Measurements from ENCODE around the gene C1orf21. TPM values are rescaled to one million over a fixed set of nuclear protein-coding genes. Genes with fewer than 3 reads are reported as not detected.

C1orf21 gene
- total RNA-seq, 1 donor from 2014 or later, result 3.4 TPM

GRCh38 chr1:184553845-184554244 is 167.0 kb downstream of the C1orf21 start:
- intact Hi-C loops (cut with micrococcal nuclease), result no loop called here
- Mint-ChIP-seq H3K27me3 (ENCODE audit: low read depth) (peaks cover 15% of the 10 kb centered on the region), H3K4me1 (ENCODE audit: low read depth) (no peaks in the 10 kb centered on the region), H3K9me3 (no peaks in the 10 kb centered on the region), H3K27ac (no peak overlapping the region), H3K4me3 (ENCODE audit: low read depth) (no peak overlapping the region), H3K36me3 (ENCODE audit: low read depth) (no peaks in the 10 kb centered on the region)
- DNase-seq (ENCODE audit: low spot score), result no peak

- H3K36me3 Mint-ChIP-seq (ENCODE audit: low read depth), result no peaks in the 10 kb centered on the region
- H3K27ac Mint-ChIP-seq, result no peak overlapping the region
- intact Hi-C loops (cut with micrococcal nuclease), result no loop called here
- no peaks in the 10 kb centered on the region for H3K4me1 Mint-ChIP-seq (ENCODE audit: low read depth)
- DNase-seq (ENCODE audit: low spot score), result no peak
- peaks cover 13% of the 10 kb centered on the region for H3K27me3 Mint-ChIP-seq (ENCODE audit: low read depth)
- H3K4me3 Mint-ChIP-seq (ENCODE audit: low read depth), result no peak overlapping the region
- no peaks in the 10 kb centered on the region for H3K9me3 Mint-ChIP-seq
These were observed 169.1 kb downstream of the C1orf21 start for GRCh38 chr1:184555665-184556641.

- Mint-ChIP-seq H3K4me1 (ENCODE audit: low read depth) (no peaks in the 10 kb centered on the region), H3K27me3 (ENCODE audit: low read depth) (peaks cover 7% of the 10 kb centered on the region), H3K9me3 (no peaks in the 10 kb centered on the region), H3K36me3 (ENCODE audit: low read depth) (no peaks in the 10 kb centered on the region), H3K4me3 (ENCODE audit: low read depth) (no peak overlapping the region), H3K27ac (no peak overlapping the region)
- intact Hi-C loops (cut with micrococcal nuclease), result no loop called here
- no peak for DNase-seq (ENCODE audit: low spot score)
These were observed 169.8 kb downstream of the C1orf21 start for GRCh38 chr1:184556665-184557064.

GRCh38 chr1:184557423-184558347 is 170.9 kb downstream of the C1orf21 start:
- Mint-ChIP-seq H3K4me3 (ENCODE audit: low read depth) (no peak overlapping the region), H3K27me3 (ENCODE audit: low read depth) (peaks cover 10% of the 10 kb centered on the region), H3K27ac (no peak overlapping the region), H3K36me3 (ENCODE audit: low read depth) (no peaks in the 10 kb centered on the region), H3K4me1 (ENCODE audit: low read depth) (no peaks in the 10 kb centered on the region), H3K9me3 (no peaks in the 10 kb centered on the region)
- no peak for DNase-seq (ENCODE audit: low spot score)
- intact Hi-C loops (cut with micrococcal nuclease), result no loop called here

- intact Hi-C loops (cut with micrococcal nuclease), result no loop called here
- no peaks in the 10 kb centered on the region for H3K4me1 Mint-ChIP-seq (ENCODE audit: low read depth)
- H3K4me3 Mint-ChIP-seq (ENCODE audit: low read depth), result no peak overlapping the region
- no peak for DNase-seq (ENCODE audit: low spot score)
- peaks cover 9% of the 10 kb centered on the region for H3K27me3 Mint-ChIP-seq (ENCODE audit: low read depth)
- H3K36me3 Mint-ChIP-seq (ENCODE audit: low read depth), result no peaks in the 10 kb centered on the region
- H3K9me3 Mint-ChIP-seq, result no peaks in the 10 kb centered on the region
- H3K27ac Mint-ChIP-seq, result no peak overlapping the region
These were observed 171.9 kb downstream of the C1orf21 start for GRCh38 chr1:184558691-184559090.

- Mint-ChIP-seq H3K36me3 (ENCODE audit: low read depth) (no peaks in the 10 kb centered on the region), H3K27ac (no peak overlapping the region), H3K4me1 (ENCODE audit: low read depth) (no peaks in the 10 kb centered on the region), H3K4me3 (ENCODE audit: low read depth) (no peak overlapping the region), H3K27me3 (ENCODE audit: low read depth) (peaks cover 9% of the 10 kb centered on the region), H3K9me3 (no peaks in the 10 kb centered on the region)
- intact Hi-C loops (cut with micrococcal nuclease), result no loop called here
- DNase-seq (ENCODE audit: low spot score), result no peak
These were observed 172.4 kb downstream of the C1orf21 start for GRCh38 chr1:184559117-184559713.

GRCh38 chr1:184562806-184563205 is 176.0 kb downstream of the C1orf21 start:
- Mint-ChIP-seq H3K9me3 (no peaks in the 10 kb centered on the region), H3K27ac (no peak overlapping the region), H3K4me3 (ENCODE audit: low read depth) (no peak overlapping the region), H3K4me1 (ENCODE audit: low read depth) (no peaks in the 10 kb centered on the region), H3K36me3 (ENCODE audit: low read depth) (no peaks in the 10 kb centered on the region), H3K27me3 (ENCODE audit: low read depth) (peaks cover 7% of the 10 kb centered on the region)
- no peak for DNase-seq (ENCODE audit: low spot score)
- intact Hi-C loops (cut with micrococcal nuclease), result no loop called here

- Mint-ChIP-seq H3K36me3 (ENCODE audit: low read depth) (no peaks in the 10 kb centered on the region), H3K27me3 (ENCODE audit: low read depth) (peaks cover 7% of the 10 kb centered on the region), H3K27ac (no peak overlapping the region), H3K4me3 (ENCODE audit: low read depth) (no peak overlapping the region), H3K9me3 (no peaks in the 10 kb centered on the region), H3K4me1 (ENCODE audit: low read depth) (no peaks in the 10 kb centered on the region)
- intact Hi-C loops (cut with micrococcal nuclease), result no loop called here
- DNase-seq (ENCODE audit: low spot score), result no peak
These were observed 176.5 kb downstream of the C1orf21 start for GRCh38 chr1:184563308-184563707.

GRCh38 chr1:184567009-184567408 is 180.2 kb downstream of the C1orf21 start:
- no peak for DNase-seq (ENCODE audit: low spot score)
- Mint-ChIP-seq H3K27ac (no peak overlapping the region), H3K9me3 (no peaks in the 10 kb centered on the region), H3K36me3 (ENCODE audit: low read depth) (no peaks in the 10 kb centered on the region), H3K27me3 (ENCODE audit: low read depth) (peaks cover 7% of the 10 kb centered on the region), H3K4me3 (ENCODE audit: low read depth) (no peak overlapping the region), H3K4me1 (ENCODE audit: low read depth) (no peaks in the 10 kb centered on the region)
- intact Hi-C loops (cut with micrococcal nuclease), result no loop called here

GRCh38 chr1:184567637-184568036 is 180.8 kb downstream of the C1orf21 start:
- Mint-ChIP-seq H3K27me3 (ENCODE audit: low read depth) (peaks cover 4% of the 10 kb centered on the region), H3K9me3 (no peaks in the 10 kb centered on the region), H3K4me1 (ENCODE audit: low read depth) (no peaks in the 10 kb centered on the region), H3K27ac (no peak overlapping the region), H3K4me3 (ENCODE audit: low read depth) (no peak overlapping the region), H3K36me3 (ENCODE audit: low read depth) (no peaks in the 10 kb centered on the region)
- intact Hi-C loops (cut with micrococcal nuclease), result no loop called here
- no peak for DNase-seq (ENCODE audit: low spot score)

GRCh38 chr1:184568148-184568547 is 181.3 kb downstream of the C1orf21 start:
- intact Hi-C loops (cut with micrococcal nuclease), result no loop called here
- Mint-ChIP-seq H3K36me3 (ENCODE audit: low read depth) (no peaks in the 10 kb centered on the region), H3K9me3 (no peaks in the 10 kb centered on the region), H3K4me3 (ENCODE audit: low read depth) (no peak overlapping the region), H3K4me1 (ENCODE audit: low read depth) (no peaks in the 10 kb centered on the region), H3K27me3 (ENCODE audit: low read depth) (peaks cover 2% of the 10 kb centered on the region), H3K27ac (no peak overlapping the region)
- DNase-seq (ENCODE audit: low spot score), result no peak

GRCh38 chr1:184569106-184569505 is 182.3 kb downstream of the C1orf21 start:
- H3K9me3 Mint-ChIP-seq, result no peaks in the 10 kb centered on the region
- no peaks in the 10 kb centered on the region for H3K36me3 Mint-ChIP-seq (ENCODE audit: low read depth)
- intact Hi-C loops (cut with micrococcal nuclease), result no loop called here
- no peak for DNase-seq (ENCODE audit: low spot score)
- H3K4me3 Mint-ChIP-seq (ENCODE audit: low read depth), result no peak overlapping the region
- H3K27ac Mint-ChIP-seq, result no peak overlapping the region
- no peaks in the 10 kb centered on the region for H3K4me1 Mint-ChIP-seq (ENCODE audit: low read depth)
- peaks cover 2% of the 10 kb centered on the region for H3K27me3 Mint-ChIP-seq (ENCODE audit: low read depth)

All from activated T-helper 2 cell treated with anti-CD3 and anti-CD28 coated beads, Interferon-gamma antibody, Interleukin-2, Interleukin-4, amounts not matched to agents 10 μg/mL and 5 μg/mL and 100 μg/mL, durations not matched to agents 14 hours and 24 hours and 36 hours (primary cell).